ENCODE measurements around the gene LTBP1. TPM values are rescaled to one million over a fixed set of nuclear protein-coding genes. Genes with fewer than 3 reads are reported as not detected.

The LTBP1 gene
- total RNA-seq, 1 donor from 2014 or later: 0.07 TPM

GRCh38 chr2:32990556-32990955, 43.8 kb downstream of the LTBP1 start:
- H3K36me3 Mint-ChIP-seq (ENCODE audit: low read depth): no peaks in the 10 kb centered on the region
- H3K27ac Mint-ChIP-seq: no peak overlapping the region
- no peaks in the 10 kb centered on the region for H3K4me1 Mint-ChIP-seq
- no peak for TF ChIP-seq CTCF (IDR thresholded peaks at IDR 0.05)
- no peaks in the 10 kb centered on the region for H3K9me3 Mint-ChIP-seq
- DNase-seq (no peak), ATAC-seq (ENCODE audit: low read depth) (no peak)
- CTCF ChIA-PET: no interaction called here
- POLR2A ChIA-PET: no interaction called here
- intact Hi-C loops (cut with micrococcal nuclease): no loop called here
- H3K27me3 Mint-ChIP-seq: peaks cover 2% of the 10 kb centered on the region
- no peak overlapping the region for H3K4me3 Mint-ChIP-seq

- no peaks in the 10 kb centered on the region for H3K36me3 Mint-ChIP-seq (ENCODE audit: low read depth)
- POLR2A ChIA-PET: no interaction called here
- intact Hi-C loops (cut with micrococcal nuclease): no loop called here
- ATAC-seq (ENCODE audit: low read depth) (no peak), DNase-seq (no peak)
- H3K27ac Mint-ChIP-seq: no peak overlapping the region
- no peak for TF ChIP-seq CTCF (IDR thresholded peaks at IDR 0.05)
- CTCF ChIA-PET: no interaction called here
- no peaks in the 10 kb centered on the region for H3K27me3 Mint-ChIP-seq
- peaks cover 4% of the 10 kb centered on the region for H3K9me3 Mint-ChIP-seq
- no peaks in the 10 kb centered on the region for H3K4me1 Mint-ChIP-seq
- H3K4me3 Mint-ChIP-seq: no peak overlapping the region
These were observed 44.5 kb downstream of the LTBP1 start for GRCh38 chr2:32991091-32991845.

- ChIA-PET CTCF (no interaction called here), POLR2A (no interaction called here)
- intact Hi-C loops (cut with micrococcal nuclease): no loop called here
- Mint-ChIP-seq H3K4me1 (no peaks in the 10 kb centered on the region), H3K9me3 (peaks cover 4% of the 10 kb centered on the region), H3K27me3 (no peaks in the 10 kb centered on the region), H3K27ac (no peak overlapping the region), H3K36me3 (ENCODE audit: low read depth) (no peaks in the 10 kb centered on the region), H3K4me3 (no peak overlapping the region)
- no peak for DNase-seq
- TF ChIP-seq CTCF (IDR thresholded peaks at IDR 0.05): no peak
- ATAC-seq (ENCODE audit: low read depth): no peak
These were observed 46.3 kb downstream of the LTBP1 start for GRCh38 chr2:32993005-32993539.

GRCh38 chr2:32997705-32998104, 51.0 kb downstream of the LTBP1 start:
- ChIA-PET CTCF (no interaction called here), POLR2A (no interaction called here)
- H3K36me3 Mint-ChIP-seq (ENCODE audit: low read depth): no peaks in the 10 kb centered on the region
- no peak for DNase-seq
- intact Hi-C loops (cut with micrococcal nuclease): no loop called here
- H3K4me3 Mint-ChIP-seq: no peak overlapping the region
- H3K9me3 Mint-ChIP-seq: peaks cover 4% of the 10 kb centered on the region
- H3K27me3 Mint-ChIP-seq: no peaks in the 10 kb centered on the region
- H3K27ac Mint-ChIP-seq: no peak overlapping the region
- no peaks in the 10 kb centered on the region for H3K4me1 Mint-ChIP-seq
- ATAC-seq (ENCODE audit: low read depth): no peak
- TF ChIP-seq CTCF (IDR thresholded peaks at IDR 0.05): no peak

DNA sequence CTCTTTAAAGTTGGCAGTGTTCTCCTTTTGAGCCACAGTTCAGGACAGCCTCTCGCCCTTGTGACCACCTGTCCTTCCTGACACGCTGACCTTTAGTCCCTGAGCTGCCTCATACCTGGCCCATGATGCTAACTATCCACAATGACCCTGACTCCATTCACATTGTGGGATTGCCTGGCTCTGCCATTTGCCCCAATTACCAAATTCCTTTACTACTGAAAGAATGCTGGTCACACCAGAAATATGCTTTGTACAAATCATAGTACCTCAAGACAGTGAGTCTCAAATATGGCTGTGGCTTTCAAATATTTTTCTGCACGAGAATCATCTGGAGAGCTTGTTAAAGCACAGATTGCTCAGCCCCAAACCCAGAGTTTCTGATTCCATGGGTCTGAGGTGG, 54.2 kb downstream of the LTBP1 start:
- Mint-ChIP-seq H3K36me3 (ENCODE audit: low read depth) (no peaks in the 10 kb centered on the region), H3K4me3 (no peak overlapping the region), H3K27ac (no peak overlapping the region), H3K27me3 (no peaks in the 10 kb centered on the region), H3K9me3 (peaks cover 1% of the 10 kb centered on the region), H3K4me1 (no peaks in the 10 kb centered on the region)
- TF ChIP-seq CTCF (IDR thresholded peaks at IDR 0.05): no peak
- ChIA-PET POLR2A (no interaction called here), CTCF (no interaction called here)
- no peak for ATAC-seq (ENCODE audit: low read depth)
- intact Hi-C loops (cut with micrococcal nuclease): no loop called here
- DNase-seq: no peak

All from activated B cell treated with CpG ODN at 0.5 μM for 24 hours (primary cell).